Mucosa of descending colon (tissue), 3 donors: ENCODE measurements around the gene ZNF112. TPM values are rescaled to one million over a fixed set of nuclear protein-coding genes. Genes with fewer than 3 reads are reported as not detected.
"Not testable (repeated sequence)": the region's sequence is repeated elsewhere in the genome, so short reads cannot be mapped to it uniquely, and the experiment has no call there.

ENCODE experiments used
- ATAC-seq: fragments of 200-7000 bp; cut with Tn5 transposase; one replicate; pipeline ENCODE4 v1.9.1; 2020; ENCODE audit warnings: mild to moderate bottlenecking, moderate library complexity
- DNase-seq, 3 donors: peaks; one replicate each; pipeline ENCODE4 v3.0.0-alpha.2; 2020
- H3K36me3 ChIP-seq: fragments of 200-600 bp; one replicate; pipeline ENCODE4 v1.8.0; 2021; ENCODE audit warnings: low read depth, mild to moderate bottlenecking
- H3K4me1 ChIP-seq: fragments of 200-600 bp; one replicate; pipeline ENCODE4 v1.8.0; 2021; ENCODE audit warnings: low read depth, mild to moderate bottlenecking
- H3K4me3 ChIP-seq: fragments of 200-600 bp; one replicate; pipeline ENCODE4 v1.8.0; 2021; ENCODE audit warnings: mild to moderate bottlenecking
- H3K9me3 ChIP-seq: fragments of 200-600 bp; one replicate; pipeline ENCODE4 v1.8.0; 2021; ENCODE audit warnings: mild to moderate bottlenecking
- intact Hi-C, 2 donors: fragments of 100-400 bp; cut with DNase I in 1 of 2; cut with micrococcal nuclease in 1 of 2; formaldehyde crosslinking; loops; one replicate each; pipeline versions ENCODE4 v1.11.0 to v1.11.1; 2022; cut with DNase I, micrococcal nuclease
- total RNA-seq, 3 donors: library from RNA; stranded (reverse); fragmentation: NEBNext Ultra II Directional in 2 of 3; extraction: Animal tissue kit (Norgen Biotek cat#: 25700) in 2 of 3; gene quantifications; one replicate each; pipeline versions ENCODE4 v1.2.1 to v1.2.4, GENCODE V29; 2021 to 2023
- TF ChIP-seq, protein P1 (sequence below): fragments of 200-600 bp; IDR thresholded peaks from one replicate; pipeline ENCODE4 v1.8.0; 2022; ENCODE audit warnings: antibody characterized with exemption, mild to moderate bottlenecking
- donor health status: DM: no; HTN: no; CAD: no; lungs with moderate emphysema.
- donor health status: DM: no; HTN: no; CAD: no.
- donor health status: DM: no; HTN: yes; CAD: no.

ZNF112 gene
- total RNA-seq, 3 donors from 2014 or later: 3.5 to 7.5 (median 6.6) TPM

DNA sequence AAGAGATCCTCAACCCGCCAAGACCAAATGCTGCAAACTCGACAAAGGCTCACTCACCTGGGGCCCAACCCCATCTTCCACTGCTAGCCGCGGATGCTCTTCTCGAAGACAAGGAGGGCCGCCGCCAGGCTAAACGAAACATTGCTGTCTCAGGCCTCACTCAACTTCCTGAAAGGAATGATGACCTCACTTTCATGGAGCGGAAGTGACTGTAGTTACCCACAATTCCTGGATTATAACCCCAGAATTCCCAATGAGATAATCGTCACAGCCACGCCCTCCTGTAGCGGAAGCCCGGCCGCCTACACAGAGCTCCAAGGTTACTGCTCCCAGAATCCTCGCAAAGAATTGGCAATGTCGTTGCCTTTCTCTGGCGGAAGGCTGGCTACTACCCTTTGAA, 10.5 kb upstream of the ZNF112 start:
- DNase-seq (no peak), ATAC-seq (no peak)
- intact Hi-C loops: no loop called here
- H3K36me3 ChIP-seq: no peaks in the 10 kb centered on the region
- H3K4me3 ChIP-seq: no peak overlapping the region
- TF ChIP-seq, protein P1, sequence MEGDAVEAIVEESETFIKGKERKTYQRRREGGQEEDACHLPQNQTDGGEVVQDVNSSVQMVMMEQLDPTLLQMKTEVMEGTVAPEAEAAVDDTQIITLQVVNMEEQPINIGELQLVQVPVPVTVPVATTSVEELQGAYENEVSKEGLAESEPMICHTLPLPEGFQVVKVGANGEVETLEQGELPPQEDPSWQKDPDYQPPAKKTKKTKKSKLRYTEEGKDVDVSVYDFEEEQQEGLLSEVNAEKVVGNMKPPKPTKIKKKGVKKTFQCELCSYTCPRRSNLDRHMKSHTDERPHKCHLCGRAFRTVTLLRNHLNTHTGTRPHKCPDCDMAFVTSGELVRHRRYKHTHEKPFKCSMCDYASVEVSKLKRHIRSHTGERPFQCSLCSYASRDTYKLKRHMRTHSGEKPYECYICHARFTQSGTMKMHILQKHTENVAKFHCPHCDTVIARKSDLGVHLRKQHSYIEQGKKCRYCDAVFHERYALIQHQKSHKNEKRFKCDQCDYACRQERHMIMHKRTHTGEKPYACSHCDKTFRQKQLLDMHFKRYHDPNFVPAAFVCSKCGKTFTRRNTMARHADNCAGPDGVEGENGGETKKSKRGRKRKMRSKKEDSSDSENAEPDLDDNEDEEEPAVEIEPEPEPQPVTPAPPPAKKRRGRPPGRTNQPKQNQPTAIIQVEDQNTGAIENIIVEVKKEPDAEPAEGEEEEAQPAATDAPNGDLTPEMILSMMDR: no peak
- H3K4me1 ChIP-seq: no peaks in the 10 kb centered on the region
- no peaks in the 10 kb centered on the region for H3K9me3 ChIP-seq

- Histone ChIP-seq H3K9me3 (peaks cover 75% of the 10 kb centered on the region), H3K4me1 (no peaks in the 10 kb centered on the region), H3K36me3 (no peaks in the 10 kb centered on the region), H3K4me3 (no peak overlapping the region)
- ATAC-seq (no peak), DNase-seq (no peak)
- intact Hi-C loops: no loop called here
- TF ChIP-seq, protein P1: no peak
Measured at GRCh38 chr19:44346556-44346955, 9.9 kb downstream of the ZNF112 start.

DNA sequence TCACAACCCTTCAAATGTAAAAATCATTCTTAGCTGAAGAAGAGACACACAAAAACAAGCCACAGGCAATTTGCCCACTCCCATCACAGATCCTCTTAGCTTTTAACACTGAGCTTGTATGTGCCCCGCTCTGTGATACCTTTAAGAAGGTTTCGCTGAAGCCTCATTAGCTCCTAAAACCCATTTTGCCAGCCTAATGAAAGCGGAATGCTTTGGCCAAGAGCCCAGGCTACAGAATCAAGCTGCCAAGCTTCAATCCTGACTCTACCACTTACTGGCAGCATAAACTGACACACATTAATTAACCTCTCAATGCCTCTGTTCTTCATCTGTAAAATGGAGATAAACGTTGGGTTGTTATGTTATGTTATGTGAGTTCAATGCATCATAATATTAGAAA, 10.5 kb downstream of the ZNF112 start:
- TF ChIP-seq, protein P1: no peak
- DNase-seq: no peak
- ATAC-seq: no peak
- Histone ChIP-seq H3K4me3 (no peak overlapping the region), H3K9me3 (peaks cover 80% of the 10 kb centered on the region), H3K36me3 (no peaks in the 10 kb centered on the region), H3K4me1 (no peaks in the 10 kb centered on the region)
- intact Hi-C loops: no loop called here

GRCh38 chr19:44344255-44344654, 12.2 kb downstream of the ZNF112 start:
- no peaks in the 10 kb centered on the region for H3K4me1 ChIP-seq
- H3K4me3 ChIP-seq: no peak overlapping the region
- DNase-seq (no peak), ATAC-seq (no peak)
- intact Hi-C loops: no loop called here
- no peaks in the 10 kb centered on the region for H3K36me3 ChIP-seq
- TF ChIP-seq, protein P1: no peak
- H3K9me3 ChIP-seq: peaks cover 76% of the 10 kb centered on the region

GRCh38 chr19:44341794-44342193, 14.7 kb downstream of the ZNF112 start:
- no peaks in the 10 kb centered on the region for H3K36me3 ChIP-seq
- ATAC-seq (no peak), DNase-seq (no peak)
- intact Hi-C loops: no loop called here
- H3K9me3 ChIP-seq: peaks cover 59% of the 10 kb centered on the region
- no peaks in the 10 kb centered on the region for H3K4me1 ChIP-seq
- no peak overlapping the region for H3K4me3 ChIP-seq
- TF ChIP-seq, protein P1: no peak

DNA sequence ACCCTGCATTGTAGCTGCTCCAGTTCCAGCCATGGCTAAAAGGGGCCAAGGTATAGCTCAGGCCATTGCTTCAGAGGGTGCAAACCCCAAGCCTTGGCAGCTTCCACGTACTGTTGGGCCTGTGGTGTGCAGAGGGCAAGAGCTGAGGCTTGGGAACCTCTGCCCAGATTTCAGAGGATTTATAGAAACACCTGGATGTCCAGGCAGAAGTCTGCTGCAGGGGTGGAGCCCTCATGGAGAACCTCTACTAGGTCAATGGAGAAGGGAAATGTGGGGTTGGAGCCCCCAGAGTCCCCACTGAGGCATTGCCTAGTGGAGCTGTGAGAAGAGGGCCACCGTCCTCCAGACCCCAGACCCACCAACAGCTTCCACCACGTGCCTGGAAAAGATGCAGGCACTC, 21.8 kb downstream of the ZNF112 start:
- H3K9me3 ChIP-seq: peaks cover 80% of the 10 kb centered on the region
- DNase-seq, H3K4me3 ChIP-seq, intact Hi-C loops, ATAC-seq, H3K4me1 ChIP-seq: not testable (repeated sequence)
- H3K36me3 ChIP-seq: peaks cover 22% of the 10 kb centered on the region
